Measurements from ENCODE around the gene CDK6.

The CDK6 gene

GRCh38 chr7:92625617-92626016 lies 210.8 kb downstream of the CDK6 start:
- DNase-seq (ENCODE audit: low spot score): no peak
- TF ChIP-seq CTCF (IDR thresholded peaks at IDR 0.05; ENCODE audit: extremely low read depth, missing control alignments): no peak

GRCh38 chr7:92624298-92624996 lies 211.9 kb downstream of the CDK6 start:
- no peak for DNase-seq (ENCODE audit: low spot score)
- TF ChIP-seq CTCF (IDR thresholded peaks at IDR 0.05; ENCODE audit: extremely low read depth, missing control alignments): no peak

GRCh38 chr7:92623544-92623943 lies 212.8 kb downstream of the CDK6 start:
- no peak for DNase-seq (ENCODE audit: low spot score)
- TF ChIP-seq CTCF (IDR thresholded peaks at IDR 0.05; ENCODE audit: extremely low read depth, missing control alignments): no peak

- no peak for DNase-seq (ENCODE audit: low spot score)
- no peak for TF ChIP-seq CTCF (IDR thresholded peaks at IDR 0.05; ENCODE audit: extremely low read depth, missing control alignments)
These were observed 213.7 kb downstream of the CDK6 start for GRCh38 chr7:92622685-92623084.

- no peak for DNase-seq (ENCODE audit: low spot score)
- no peak for TF ChIP-seq CTCF (IDR thresholded peaks at IDR 0.05; ENCODE audit: extremely low read depth, missing control alignments)
These were observed 214.3 kb downstream of the CDK6 start for GRCh38 chr7:92622030-92622429.

- no peak for DNase-seq (ENCODE audit: low spot score)
- TF ChIP-seq CTCF (IDR thresholded peaks at IDR 0.05; ENCODE audit: extremely low read depth, missing control alignments): no peak
These were observed 214.8 kb downstream of the CDK6 start for GRCh38 chr7:92621561-92622023.

- DNase-seq (ENCODE audit: low spot score): peak; percentile 62
- TF ChIP-seq CTCF (IDR thresholded peaks at IDR 0.05; ENCODE audit: extremely low read depth, missing control alignments): peak; percentile 41
These were observed 215.3 kb downstream of the CDK6 start for GRCh38 chr7:92621026-92621540.

Measured in GM20000 (cell line).